GM08714 (cell line): ENCODE results near the gene CREG1.

Experiments used
- H3K4me3 ChIP-seq: fragments of 200-500 bp; sonication (Bioruptor generic); 2 replicates; pipeline ENCODE4 v1.5.1; 2014; ENCODE audit warnings: mild to moderate bottlenecking, low read length, inconsistent platforms
- ZNF274 ChIP-seq: IDR thresholded peaks from 2 replicates; pipeline ENCODE4 v1.6.1; 2012; ENCODE audit warnings: mild to moderate bottlenecking, low read depth, low read length

Gene CREG1

DNA sequence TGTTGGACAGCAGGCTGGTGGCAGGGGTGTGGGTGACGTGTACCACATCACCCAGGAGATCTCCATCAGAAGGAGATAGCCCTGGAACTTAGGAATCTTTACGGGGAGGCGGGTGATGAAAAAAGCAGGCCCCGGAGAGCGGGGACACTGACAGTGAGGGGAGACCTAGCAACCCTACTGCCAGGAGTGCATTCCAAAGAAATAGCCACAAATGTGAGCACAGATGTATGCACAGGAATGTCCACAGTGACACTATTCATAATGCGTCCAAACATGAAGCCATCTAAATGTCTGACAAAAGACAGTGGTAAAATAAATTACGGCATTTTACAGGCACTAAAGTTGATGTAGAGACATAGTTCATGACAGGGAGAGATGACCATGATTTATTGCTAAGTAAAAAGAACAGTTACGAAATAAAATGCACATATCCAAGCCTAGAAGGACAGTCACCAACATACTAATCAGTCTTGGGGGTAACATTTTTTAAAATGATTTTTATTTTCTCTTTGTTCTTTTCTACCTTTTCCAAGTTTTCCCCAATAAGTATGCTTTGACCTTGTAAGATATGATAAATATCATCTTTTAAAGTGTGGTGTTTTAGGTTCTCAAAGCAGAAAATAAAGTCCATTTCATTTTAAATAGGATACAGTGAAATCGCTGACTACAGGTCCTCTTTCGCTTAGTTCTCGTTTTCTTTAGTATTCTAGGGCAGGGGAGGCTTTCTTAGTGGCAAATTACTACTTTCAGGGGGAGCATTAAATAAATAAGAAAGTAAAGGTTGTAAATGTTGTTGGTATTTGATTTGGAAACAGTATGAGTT, 56.6 kb downstream of the CREG1 start:
- no peak for TF ChIP-seq ZNF274
- no peak overlapping the region for H3K4me3 ChIP-seq

DNA sequence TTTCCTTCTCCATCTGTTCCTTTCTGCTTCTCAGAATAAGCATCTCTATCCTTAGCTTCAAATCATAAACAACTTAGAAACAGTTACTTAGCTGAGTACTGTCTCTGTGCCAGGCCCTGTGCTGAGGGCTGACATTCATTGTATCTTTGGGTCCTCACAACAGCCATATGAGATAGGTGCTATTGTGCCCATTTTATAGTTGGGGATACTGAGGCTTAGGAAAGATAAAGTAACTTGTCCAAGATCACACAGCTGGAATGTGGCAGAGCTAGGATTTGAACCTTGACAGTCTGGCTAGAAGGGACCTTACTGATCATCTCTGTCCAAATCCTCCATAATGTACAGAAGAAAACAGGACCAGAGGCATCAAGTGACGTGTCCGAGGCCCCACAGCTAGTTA, 60.2 kb downstream of the CREG1 start:
- H3K4me3 ChIP-seq = no peak overlapping the region
- no peak for TF ChIP-seq ZNF274

DNA sequence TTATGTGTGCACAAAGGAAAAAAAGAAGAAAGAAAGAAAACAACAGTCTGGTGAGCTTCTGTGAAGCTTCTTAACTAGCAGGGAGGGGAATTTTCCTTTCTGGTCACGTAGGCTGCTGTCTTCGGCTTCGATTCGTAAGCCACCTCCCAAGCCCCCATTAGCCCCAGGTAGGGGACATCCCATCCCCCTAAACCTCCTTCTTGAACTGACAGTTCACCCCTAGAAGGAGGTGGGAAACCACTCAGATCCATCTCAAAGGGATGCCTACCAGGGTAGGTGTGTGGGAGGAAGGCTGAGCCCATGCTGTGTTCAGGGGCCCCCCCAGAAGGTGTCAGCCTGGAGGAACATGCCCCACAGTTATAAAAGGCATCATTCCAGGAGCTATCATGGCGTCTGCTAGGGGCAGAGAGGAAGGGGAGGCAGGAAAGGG, 61.1 kb downstream of the CREG1 start:
- H3K4me3 ChIP-seq = no peak overlapping the region
- TF ChIP-seq ZNF274 = no peak

DNA sequence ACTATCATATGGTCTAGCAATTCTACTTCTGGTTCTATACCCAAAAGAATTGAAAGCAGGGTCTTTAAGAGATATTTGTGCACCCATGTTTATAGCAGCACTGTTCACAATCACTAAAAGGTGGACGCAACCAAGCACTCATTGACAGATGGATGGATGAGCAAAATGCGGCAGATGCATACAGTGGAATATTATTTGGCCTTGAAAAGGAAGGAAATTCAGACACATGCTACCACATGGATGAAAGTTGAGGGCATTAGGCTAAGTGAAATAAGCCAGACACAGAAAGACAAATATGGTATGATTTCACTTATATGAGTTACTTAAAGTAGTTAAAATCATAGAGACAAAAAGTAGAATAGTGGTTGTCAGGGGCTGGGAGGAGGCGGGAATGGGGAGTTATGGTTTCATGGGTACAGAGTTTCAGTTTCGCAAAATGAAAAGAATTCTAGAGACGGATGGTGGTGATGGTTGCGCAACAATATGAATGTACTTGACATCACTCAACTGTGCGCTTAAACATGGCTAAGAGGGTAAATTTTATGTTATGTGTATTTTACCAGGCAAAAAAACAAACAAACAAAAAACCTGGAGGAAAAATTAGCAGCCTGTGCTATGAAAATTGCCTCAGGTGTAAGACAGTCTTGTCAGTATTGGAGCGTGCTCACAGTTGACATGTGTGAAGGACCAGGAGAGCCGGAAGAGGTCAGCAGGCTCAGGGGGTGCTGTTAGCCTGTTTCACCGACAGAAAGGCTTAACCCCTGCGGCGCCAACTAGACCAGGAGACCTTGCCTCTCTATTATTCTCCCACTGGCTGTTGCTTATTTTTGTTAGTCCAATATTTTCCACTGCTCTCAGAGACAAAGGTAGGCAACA, 61.7 kb downstream of the CREG1 start:
- no peak for TF ChIP-seq ZNF274
- no peak overlapping the region for H3K4me3 ChIP-seq
